Natural killer cell (primary cell): Measurements from ENCODE around the gene PGF. TPM values are rescaled to one million over a fixed set of nuclear protein-coding genes. Genes with fewer than 3 reads are reported as not detected.

ENCODE experiments used
- ATAC-seq, 3 donors: fragments of 150-1000 bp in 2 of 3; fragments of 200-7000 bp in 1 of 3; cut with Tn5 transposase; 1 replicate in 1 of 3; 2 replicates in 2 of 3; pipeline ENCODE4 v1.10.0; 2021; ENCODE audit warnings: mild to moderate bottlenecking in 2 of 3, moderate library complexity in 2 of 3
- DNase-seq, 2 donors: peaks; one replicate each; pipeline versions ENCODE4 v3.0.0 to v3.0.0-alpha.2; 2013 to 2021; ENCODE audit warnings: mixed read lengths in 1 of 2
- H3K27ac ChIP-seq: one replicate; pipeline ENCODE4 v1.5.1; 2013; ENCODE audit warnings: mild to moderate bottlenecking, low read length
- H3K27me3 ChIP-seq: one replicate; pipeline ENCODE4 v1.6.1; 2013; ENCODE audit warnings: low read length; ENCODE audit not compliant: control insufficient read depth, insufficient read depth
- H3K36me3 ChIP-seq: one replicate; pipeline ENCODE4 v1.6.1; 2013; ENCODE audit warnings: low read length; ENCODE audit not compliant: control insufficient read depth, insufficient read depth
- H3K4me1 ChIP-seq: one replicate; pipeline ENCODE4 v1.6.1; 2013; ENCODE audit warnings: low read length; ENCODE audit not compliant: control insufficient read depth, insufficient read depth
- H3K4me3 ChIP-seq: one replicate; pipeline ENCODE4 v1.5.1; 2013; ENCODE audit warnings: low read length
- H3K9me3 ChIP-seq: one replicate; pipeline ENCODE4 v1.6.1; 2013; ENCODE audit warnings: low read length; ENCODE audit not compliant: control insufficient read depth, insufficient read depth
- H3K27ac Mint-ChIP-seq, 2 donors: one replicate each; pipeline ENCODE4 v1.8.0; 2022; ENCODE audit warnings: mild to moderate bottlenecking in 2 of 2, mixed read lengths in 2 of 2, moderate library complexity in 1 of 2
- H3K27me3 Mint-ChIP-seq, 2 donors: one replicate each; pipeline ENCODE4 v1.8.0; 2022; ENCODE audit warnings: low read depth in 2 of 2, mixed read lengths in 2 of 2
- H3K36me3 Mint-ChIP-seq: one replicate; pipeline ENCODE4 v1.8.0; 2022; ENCODE audit warnings: mixed read lengths
- H3K4me1 Mint-ChIP-seq, 2 donors: one replicate each; pipeline ENCODE4 v1.8.0; 2022; ENCODE audit warnings: mixed read lengths in 2 of 2
- H3K4me3 Mint-ChIP-seq: one replicate; pipeline ENCODE4 v1.8.0; 2022; ENCODE audit warnings: mild to moderate bottlenecking, moderate library complexity, mixed read lengths
- H3K9me3 Mint-ChIP-seq, 2 donors: one replicate each; pipeline ENCODE4 v1.8.0; 2022; ENCODE audit warnings: mixed read lengths in 2 of 2
- CTCF ChIP-seq: fragments of 200-600 bp; IDR thresholded peaks from one replicate; pipeline ENCODE4 v1.8.0; 2022; ENCODE audit warnings: antibody characterized with exemption
- WGBS: methylation state at CpG from one replicate; pipeline ENCODE4 v1.1.7; 2013; ENCODE audit warnings: missing lambda C conversion rate; ENCODE audit not compliant: insufficient coverage; 5-methylcytosine and 5-hydroxymethylcytosine counted together
- intact Hi-C: fragments of 100-400 bp; cut with micrococcal nuclease; formaldehyde crosslinking; loops from one replicate; pipeline ENCODE4 v1.14.2; 2022
- total RNA-seq, 4 donors: library from RNA; stranded (reverse); fragments of 120-200 nt in 1 of 4; gene quantifications; one replicate each; pipeline versions ENCODE4 v1.2.3 to v1.2.4, GENCODE V29; 2013 to 2022

Gene PGF
- total RNA-seq, 3 donors from 2014 or later (not counting 1 experiment from before 2014, with no cell fraction given), result 0.33 to 0.34 TPM; not detected in 1

DNA sequence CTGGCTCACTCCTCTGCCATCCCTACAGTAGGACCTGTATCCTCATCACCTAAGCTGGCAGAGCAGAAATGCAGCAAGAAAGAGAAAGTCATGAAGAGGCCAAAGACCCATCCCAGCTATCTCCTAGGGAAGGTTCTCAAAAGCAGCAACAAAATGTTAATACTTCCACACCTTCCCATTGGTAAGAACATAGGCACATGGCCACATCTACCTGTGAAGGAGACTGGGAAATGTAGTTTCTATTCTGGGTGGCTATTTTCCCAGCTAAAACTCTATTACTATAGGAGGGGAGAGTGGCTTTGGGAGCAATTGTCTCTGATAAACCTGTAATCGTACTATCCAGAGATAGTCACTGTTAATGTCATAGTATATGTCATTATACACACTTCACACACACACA lies 33.6 kb upstream of the PGF start:
- H3K27ac Mint-ChIP-seq, result no peak overlapping the region
- no peaks in the 10 kb centered on the region for H3K27me3 Mint-ChIP-seq
- H3K36me3 Mint-ChIP-seq, result no peaks in the 10 kb centered on the region

DNA sequence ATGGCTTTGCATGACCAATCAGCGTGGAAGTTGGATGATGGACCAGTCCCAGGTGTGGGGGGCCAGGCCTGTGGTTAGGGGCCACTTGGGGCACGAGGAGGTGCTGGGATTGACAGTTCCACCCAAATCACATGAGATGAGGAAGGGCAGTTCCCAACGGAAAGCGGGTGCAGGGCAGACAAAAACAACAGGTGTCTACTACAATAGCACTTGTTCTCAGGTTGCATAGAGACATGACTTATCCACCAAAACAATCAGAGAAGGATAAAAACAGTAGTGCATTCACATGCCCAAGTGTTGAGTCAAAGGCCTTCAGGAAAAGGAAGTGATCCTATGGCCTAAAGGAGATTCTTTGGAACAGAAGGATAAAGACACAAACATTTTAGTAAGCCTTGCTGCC lies 32.7 kb upstream of the PGF start:
- Mint-ChIP-seq H3K4me1 (no peaks in the 10 kb centered on the region), H3K27ac (no peak overlapping the region), H3K27me3 (no peaks in the 10 kb centered on the region), H3K4me3 (no peak overlapping the region), H3K36me3 (no peaks in the 10 kb centered on the region), H3K9me3 (no peaks in the 10 kb centered on the region)
- Histone ChIP-seq H3K27ac (no peak overlapping the region), H3K9me3 (no peaks in the 10 kb centered on the region), H3K27me3 (no peaks in the 10 kb centered on the region), H3K4me3 (no peak overlapping the region), H3K36me3 (no peaks in the 10 kb centered on the region), H3K4me1 (no peaks in the 10 kb centered on the region)
- TF ChIP-seq CTCF, result no peak
- intact Hi-C loops, result no loop called here
- DNase-seq, result no peak
- WGBS, result 87% methylated on average over 4 of the region's 4 CpGs
- ATAC-seq, result no peak

More for the DNA sequence above, 33.6 kb upstream of the PGF start:
- ATAC-seq (no peak), DNase-seq (no peak)
- no peak overlapping the region for H3K27ac ChIP-seq
- H3K4me3 ChIP-seq, result no peak overlapping the region
- TF ChIP-seq CTCF, result no peak
- H3K4me1 Mint-ChIP-seq, result no peaks in the 10 kb centered on the region
- intact Hi-C loops, result no loop called here
- WGBS, result no CpG with 5 or more reads among the region's 1 CpG
- no peaks in the 10 kb centered on the region for H3K27me3 ChIP-seq
- H3K9me3 Mint-ChIP-seq, result no peaks in the 10 kb centered on the region
- no peaks in the 10 kb centered on the region for H3K4me1 ChIP-seq
- H3K36me3 ChIP-seq, result no peaks in the 10 kb centered on the region
- no peaks in the 10 kb centered on the region for H3K9me3 ChIP-seq
- H3K4me3 Mint-ChIP-seq, result no peak overlapping the region

DNA sequence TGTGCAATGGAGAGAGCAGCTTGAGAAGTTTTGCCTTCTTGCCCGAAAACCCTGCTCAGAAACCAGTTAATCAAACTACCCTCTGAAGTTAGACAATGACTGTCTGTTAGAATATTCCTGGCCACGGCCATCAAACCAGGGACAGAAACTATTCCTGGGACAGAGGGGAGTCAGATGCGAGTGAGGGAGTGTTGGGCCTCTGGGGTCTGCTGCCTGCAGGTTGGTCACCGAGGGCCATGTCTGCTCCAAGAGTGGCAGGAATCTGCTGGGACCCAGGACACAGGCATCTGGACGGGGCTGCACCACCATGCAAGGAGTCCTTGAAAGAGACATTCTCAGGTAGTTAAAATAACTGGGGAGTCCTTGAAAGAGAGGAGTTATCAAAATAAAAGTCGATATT lies 30.4 kb upstream of the PGF start:
- no peak overlapping the region for H3K27ac ChIP-seq
- no peak for TF ChIP-seq CTCF
- ATAC-seq (no peak), DNase-seq (no peak)
- no peaks in the 10 kb centered on the region for H3K4me1 ChIP-seq
- H3K9me3 Mint-ChIP-seq, result no peaks in the 10 kb centered on the region
- H3K27me3 ChIP-seq, result no peaks in the 10 kb centered on the region
- H3K4me3 ChIP-seq, result no peak overlapping the region
- no peaks in the 10 kb centered on the region for H3K4me1 Mint-ChIP-seq
- 92% methylated on average over 5 of the region's 6 CpGs for WGBS
- H3K27ac Mint-ChIP-seq, result no peak overlapping the region
- no peaks in the 10 kb centered on the region for H3K9me3 ChIP-seq
- intact Hi-C loops, result no loop called here
- no peaks in the 10 kb centered on the region for H3K36me3 ChIP-seq
- no peaks in the 10 kb centered on the region for H3K27me3 Mint-ChIP-seq
- no peaks in the 10 kb centered on the region for H3K36me3 Mint-ChIP-seq
- H3K4me3 Mint-ChIP-seq, result no peak overlapping the region

DNA sequence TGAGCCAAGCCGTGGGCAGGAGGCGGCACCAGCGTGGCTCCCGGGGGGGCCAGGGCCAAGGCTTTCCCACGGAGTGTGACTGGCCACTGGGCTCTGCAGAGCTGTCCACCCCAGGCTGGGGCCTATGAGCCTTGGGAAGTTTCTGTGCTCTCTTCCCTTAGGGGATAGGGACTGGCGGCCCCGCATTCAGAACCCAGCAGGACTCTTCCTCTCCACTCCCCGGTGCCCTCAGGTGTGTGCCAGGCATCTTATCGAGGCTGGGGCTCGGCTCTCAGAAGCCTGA lies 29.6 kb upstream of the PGF start:
- no peaks in the 10 kb centered on the region for H3K36me3 Mint-ChIP-seq
- Histone ChIP-seq H3K36me3 (no peaks in the 10 kb centered on the region), H3K27ac (no peak overlapping the region), H3K9me3 (no peaks in the 10 kb centered on the region), H3K27me3 (no peaks in the 10 kb centered on the region), H3K4me3 (no peak overlapping the region), H3K4me1 (no peaks in the 10 kb centered on the region)
- no peaks in the 10 kb centered on the region for H3K27me3 Mint-ChIP-seq
- TF ChIP-seq CTCF, result no peak
- no peaks in the 10 kb centered on the region for H3K9me3 Mint-ChIP-seq
- DNase-seq, result no peak
- H3K4me1 Mint-ChIP-seq, result no peaks in the 10 kb centered on the region
- no peak overlapping the region for H3K4me3 Mint-ChIP-seq
- 80% methylated on average over 10 of the region's 10 CpGs for WGBS
- intact Hi-C loops, result no loop called here
- no peak for ATAC-seq
- H3K27ac Mint-ChIP-seq, result no peak overlapping the region
